Right kidney (tissue), 1 donor: ENCODE results near the gene ABCC2.
"Not testable (repeated sequence)": the region's sequence is repeated elsewhere in the genome, so short reads cannot be mapped to it uniquely, and the experiment has no call there.

Source experiments
- DNase-seq: peaks from one replicate; pipeline ENCODE4 v3.0.0-alpha.2; 2016

Gene ABCC2

GRCh38 chr10:99895066-99895465 is 112.6 kb downstream of the ABCC2 start:
- DNase-seq, result not testable (repeated sequence)

DNA sequence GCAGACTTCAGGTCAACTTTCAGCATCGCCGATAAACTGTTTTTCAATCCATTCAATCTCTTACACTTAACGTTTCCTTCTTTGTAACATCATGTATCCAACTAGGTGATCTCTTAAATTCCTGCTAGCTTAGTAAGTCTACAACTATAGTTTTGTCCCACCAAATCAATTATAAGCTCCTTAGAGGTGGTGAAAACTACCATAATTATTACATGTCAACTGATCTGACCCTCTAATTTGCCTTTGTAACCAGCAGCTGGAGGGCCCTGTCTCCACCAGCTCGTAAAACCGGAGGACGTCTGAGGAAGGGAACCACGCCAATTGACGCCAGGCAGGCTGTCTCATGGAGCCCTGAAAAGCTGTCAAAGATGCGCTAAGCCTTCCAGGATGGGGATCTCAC is 113.4 kb downstream of the ABCC2 start:
- no peak for DNase-seq
